IPS-NIHi11 (cell line): Measurements from ENCODE around the gene SLC26A9.

Source experiments
- DNase-seq: peaks from one replicate; pipeline ENCODE4 v3.0.0; 2012; ENCODE audit warnings: mixed read lengths, low spot score

Gene SLC26A9

DNA sequence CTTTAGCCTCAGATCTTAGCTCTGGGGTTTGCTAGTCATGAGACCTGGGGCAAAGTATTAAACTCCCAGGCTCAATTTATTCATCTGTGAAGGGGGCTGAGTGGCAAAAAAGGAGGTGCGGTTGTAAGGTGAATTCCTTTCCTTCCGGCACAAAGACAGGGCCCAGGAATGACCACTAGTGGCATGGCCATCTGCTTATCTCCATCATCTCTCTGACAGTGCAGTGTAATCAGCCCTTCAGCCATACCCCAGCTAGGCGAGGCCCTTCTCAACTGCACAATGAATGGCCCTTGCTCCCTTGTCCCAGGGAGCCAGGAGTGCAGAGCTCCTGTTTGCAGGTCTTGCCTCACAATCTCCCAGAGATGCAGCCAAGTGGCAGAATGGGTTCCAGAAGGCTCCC lies 5.6 kb upstream of the SLC26A9 start:
- no peak for DNase-seq

DNA sequence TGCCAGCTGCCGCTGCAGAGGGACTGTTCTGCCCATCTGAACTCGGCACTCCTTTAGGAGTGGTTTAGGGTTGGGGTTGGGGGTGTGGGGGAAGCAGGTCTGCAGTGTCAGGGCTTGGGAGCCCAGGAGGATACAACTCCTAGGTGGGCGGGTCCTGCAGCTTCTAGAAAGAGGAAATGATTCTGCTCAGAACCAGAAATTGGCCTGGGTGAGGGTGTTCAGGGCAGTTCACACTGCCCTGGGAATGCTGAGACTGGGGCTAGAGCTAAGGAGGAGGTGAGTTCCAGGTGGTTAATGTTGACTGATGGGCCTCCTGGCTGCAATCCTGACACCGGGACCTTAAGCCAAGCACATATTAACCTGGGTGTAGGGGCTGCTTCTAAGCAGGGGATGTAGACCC lies 4.8 kb upstream of the SLC26A9 start:
- no peak for DNase-seq

GRCh38 chr1:205947024-205947423 lies 3.8 kb upstream of the SLC26A9 start:
- no peak for DNase-seq

- no peak for DNase-seq
Measured at GRCh38 chr1:205945069-205945468, 1.8 kb upstream of the SLC26A9 start.

GRCh38 chr1:205944525-205944924 lies 1.3 kb upstream of the SLC26A9 start:
- DNase-seq = no peak

DNA sequence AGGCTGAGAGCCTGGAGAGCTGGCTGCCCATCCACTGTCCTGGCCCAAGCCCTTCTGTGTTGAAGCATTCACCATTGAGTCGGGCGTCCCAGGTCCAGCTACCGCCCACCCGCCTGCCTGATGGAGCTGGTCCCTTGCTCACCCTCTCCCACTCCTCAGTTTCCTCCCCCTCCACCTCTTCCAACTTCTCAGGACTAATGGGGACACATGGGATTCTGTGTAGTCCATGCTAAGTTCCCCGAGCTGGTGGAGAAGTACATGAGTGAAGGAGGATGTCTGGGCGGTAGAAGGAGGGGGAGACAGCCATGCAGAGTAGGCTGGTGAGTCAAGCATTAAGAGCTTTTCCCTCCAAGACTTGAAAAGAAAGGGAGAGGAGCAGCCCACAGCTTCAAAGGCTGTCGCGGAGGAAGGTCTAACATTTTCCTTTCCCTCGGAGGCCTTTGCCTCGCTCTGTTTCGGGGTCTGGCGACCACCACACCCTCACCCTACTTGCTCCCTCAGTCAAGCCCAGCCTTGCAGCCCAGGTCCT lies 561 bp downstream of the SLC26A9 start:
- no peak for DNase-seq

GRCh38 chr1:205940710-205941109 lies 2.5 kb downstream of the SLC26A9 start:
- no peak for DNase-seq

GRCh38 chr1:205939690-205940330 lies 3.4 kb downstream of the SLC26A9 start:
- peak; percentile 95 for DNase-seq

GRCh38 chr1:205938682-205939081 lies 4.6 kb downstream of the SLC26A9 start:
- no peak for DNase-seq

DNA sequence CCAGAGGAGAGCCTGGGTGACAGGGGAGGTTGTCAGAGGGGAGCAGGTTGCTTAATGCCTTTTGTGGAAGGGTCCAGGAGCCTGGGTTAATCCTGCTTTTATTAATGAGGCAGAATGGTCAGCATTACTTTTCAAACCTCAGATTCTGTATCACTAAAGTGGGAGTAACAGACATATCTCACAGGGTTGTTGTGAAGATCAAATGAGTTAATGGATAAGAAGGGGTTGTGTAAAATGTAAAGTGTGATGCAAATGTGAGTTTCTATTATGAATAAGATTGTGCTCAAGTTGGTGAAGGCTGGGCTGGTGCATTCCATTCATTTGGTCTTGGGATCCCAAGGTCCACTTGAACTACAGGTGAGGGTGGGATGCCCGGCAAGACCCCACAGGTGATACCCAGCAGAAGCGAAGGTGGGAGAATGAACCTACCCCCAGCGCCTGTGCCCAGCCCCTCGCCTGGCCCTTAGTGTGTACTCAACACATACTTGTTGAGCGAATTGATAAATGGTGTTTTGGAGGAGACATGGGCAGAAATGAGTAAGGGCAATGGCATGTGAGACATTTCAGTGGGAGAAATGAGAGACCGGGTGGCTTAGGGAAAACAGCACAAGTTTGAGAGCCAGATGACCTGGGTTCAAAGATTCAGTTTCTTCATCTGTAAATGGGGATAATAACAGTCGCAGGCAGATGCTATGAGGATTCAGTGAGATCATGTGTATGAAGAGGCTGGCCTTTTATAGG lies 6.2 kb downstream of the SLC26A9 start:
- DNase-seq = no peak

- no peak for DNase-seq
Measured at GRCh38 chr1:205936311-205936710, 6.9 kb downstream of the SLC26A9 start.

GRCh38 chr1:205935869-205936268 lies 7.4 kb downstream of the SLC26A9 start:
- DNase-seq = no peak

GRCh38 chr1:205934788-205935187 lies 8.5 kb downstream of the SLC26A9 start:
- no peak for DNase-seq

- DNase-seq = peak; percentile 56
Measured at GRCh38 chr1:205933671-205934618, 9.3 kb downstream of the SLC26A9 start.

DNA sequence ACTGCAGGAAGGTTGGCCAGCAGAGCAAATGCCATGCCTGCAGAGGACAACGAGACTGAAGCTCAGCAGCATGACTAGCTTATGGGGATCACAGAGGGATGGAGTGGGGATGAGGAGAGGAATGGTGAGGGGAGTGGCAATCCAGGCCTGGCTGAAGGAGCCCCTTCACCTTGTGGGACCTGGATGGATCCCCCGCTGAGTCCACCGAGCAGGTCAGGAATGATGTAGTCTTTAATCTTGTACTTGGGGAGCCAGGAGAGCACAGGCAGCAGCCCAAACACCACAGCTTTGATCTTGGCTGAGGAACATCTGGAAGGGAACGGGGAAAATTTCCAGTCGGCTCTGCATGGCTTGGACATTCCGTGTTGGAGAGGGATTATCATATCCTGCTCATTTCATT lies 10.5 kb downstream of the SLC26A9 start:
- no peak for DNase-seq

- no peak for DNase-seq
Measured at GRCh38 chr1:205930799-205931281, 12.4 kb downstream of the SLC26A9 start.

GRCh38 chr1:205930195-205930577 lies 13.1 kb downstream of the SLC26A9 start:
- no peak for DNase-seq

GRCh38 chr1:205929496-205930194 lies 13.6 kb downstream of the SLC26A9 start:
- no peak for DNase-seq

DNA sequence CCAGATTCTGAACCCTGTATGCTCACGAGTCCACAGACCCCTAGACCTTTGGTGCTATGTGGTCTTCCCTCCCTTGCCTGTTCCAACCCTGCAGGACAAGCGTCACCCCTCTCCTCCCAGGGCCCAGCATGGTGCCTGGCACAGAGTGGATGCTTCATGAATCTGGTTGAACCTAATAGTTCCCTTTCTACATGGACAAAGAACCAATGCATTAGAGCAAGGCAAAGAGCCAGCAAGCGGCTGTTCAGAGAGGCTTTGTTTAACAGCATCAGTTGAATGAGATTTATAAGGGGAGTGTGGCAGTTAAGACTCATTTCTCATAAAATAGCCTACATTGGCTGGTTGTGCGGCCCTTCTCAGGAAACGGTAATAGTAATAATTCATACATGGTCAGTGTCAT lies 14.9 kb downstream of the SLC26A9 start:
- DNase-seq = no peak

DNA sequence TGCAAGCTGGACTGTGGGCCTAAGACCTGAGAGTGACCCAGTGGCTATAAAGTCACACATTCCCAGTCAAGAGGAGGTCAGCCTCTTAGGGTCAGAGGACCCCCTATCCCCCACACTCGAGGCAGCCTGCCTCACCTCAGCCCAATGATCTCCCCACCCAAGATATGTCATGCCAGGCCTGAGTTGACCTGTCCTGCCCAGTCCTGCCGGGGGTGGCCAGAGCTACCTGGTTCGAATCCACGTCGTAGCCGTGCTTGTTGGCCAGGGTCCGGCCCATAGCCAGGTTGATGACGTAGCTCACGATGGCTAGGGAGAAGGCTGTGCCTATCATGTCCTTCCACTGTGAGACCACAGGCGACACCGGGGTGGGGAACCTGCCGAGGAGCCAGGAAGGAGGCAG lies 15.6 kb downstream of the SLC26A9 start:
- DNase-seq = no peak

- no peak for DNase-seq
Measured at GRCh38 chr1:205927247-205927646, 16.0 kb downstream of the SLC26A9 start.

DNA sequence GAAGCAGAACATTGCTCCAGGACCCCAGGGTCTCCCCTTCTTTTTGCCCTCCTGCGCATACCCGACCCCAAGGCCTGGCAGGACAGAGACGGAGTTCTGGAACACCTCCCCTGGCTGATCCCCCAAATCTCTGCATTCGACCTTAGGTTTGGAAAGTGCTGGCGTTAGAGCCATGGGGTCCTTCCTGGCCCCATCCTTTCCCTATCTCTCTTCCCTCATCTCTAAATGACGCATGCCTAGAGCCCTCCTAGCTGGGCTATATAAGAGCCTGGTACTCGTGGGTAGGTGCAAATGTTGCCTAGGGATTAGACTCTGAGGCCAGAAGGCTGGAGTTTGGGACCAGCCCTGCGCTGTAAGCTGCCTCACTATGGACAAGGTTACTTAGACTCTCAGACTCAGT lies 16.6 kb downstream of the SLC26A9 start:
- DNase-seq = no peak
